Measurements from ENCODE around the gene PPBP.
"Not testable (repeated sequence)": the region's sequence is repeated elsewhere in the genome, so short reads cannot be mapped to it uniquely, and the experiment has no call there.

PPBP gene

DNA sequence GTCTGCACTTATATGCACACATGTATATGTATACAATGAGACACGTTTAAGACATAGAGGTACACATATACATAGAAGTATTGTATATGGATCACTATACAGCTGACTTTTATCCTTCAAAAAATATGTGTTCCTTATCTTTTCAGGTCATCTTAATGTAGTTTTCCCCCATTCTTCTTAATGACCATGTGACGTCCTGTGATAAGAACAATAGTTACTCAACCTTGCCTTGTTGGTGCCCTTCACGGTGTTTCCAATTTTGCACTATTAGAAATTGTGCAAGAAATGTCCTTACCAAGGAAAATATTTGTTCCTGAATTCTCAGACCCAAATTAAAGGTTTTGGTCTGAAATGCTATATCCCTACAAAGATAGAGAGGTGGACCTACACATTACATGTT is 1.0 kb upstream of the PPBP start:
- no peak for DNase-seq (ENCODE audit: low read depth)
- TF ChIP-seq, protein P1, sequence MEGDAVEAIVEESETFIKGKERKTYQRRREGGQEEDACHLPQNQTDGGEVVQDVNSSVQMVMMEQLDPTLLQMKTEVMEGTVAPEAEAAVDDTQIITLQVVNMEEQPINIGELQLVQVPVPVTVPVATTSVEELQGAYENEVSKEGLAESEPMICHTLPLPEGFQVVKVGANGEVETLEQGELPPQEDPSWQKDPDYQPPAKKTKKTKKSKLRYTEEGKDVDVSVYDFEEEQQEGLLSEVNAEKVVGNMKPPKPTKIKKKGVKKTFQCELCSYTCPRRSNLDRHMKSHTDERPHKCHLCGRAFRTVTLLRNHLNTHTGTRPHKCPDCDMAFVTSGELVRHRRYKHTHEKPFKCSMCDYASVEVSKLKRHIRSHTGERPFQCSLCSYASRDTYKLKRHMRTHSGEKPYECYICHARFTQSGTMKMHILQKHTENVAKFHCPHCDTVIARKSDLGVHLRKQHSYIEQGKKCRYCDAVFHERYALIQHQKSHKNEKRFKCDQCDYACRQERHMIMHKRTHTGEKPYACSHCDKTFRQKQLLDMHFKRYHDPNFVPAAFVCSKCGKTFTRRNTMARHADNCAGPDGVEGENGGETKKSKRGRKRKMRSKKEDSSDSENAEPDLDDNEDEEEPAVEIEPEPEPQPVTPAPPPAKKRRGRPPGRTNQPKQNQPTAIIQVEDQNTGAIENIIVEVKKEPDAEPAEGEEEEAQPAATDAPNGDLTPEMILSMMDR (conservative IDR thresholded peaks at IDR 0.05; ENCODE audit: low read depth, low read length): no peak
- no peak overlapping the region for H3K4me3 ChIP-seq (ENCODE audit: low read depth, low read length)

- H3K4me3 ChIP-seq (ENCODE audit: low read depth, low read length): no peak overlapping the region
- no peak for DNase-seq (ENCODE audit: low read depth)
- TF ChIP-seq, protein P1 (conservative IDR thresholded peaks at IDR 0.05; ENCODE audit: low read depth, low read length): no peak
Observed at GRCh38 chr4:73985528-73985852, 2.5 kb downstream of the PPBP start.

- H3K4me3 ChIP-seq (ENCODE audit: low read depth, low read length): no peak overlapping the region
- DNase-seq (ENCODE audit: low read depth): no peak
- TF ChIP-seq, protein P1 (conservative IDR thresholded peaks at IDR 0.05; ENCODE audit: low read depth, low read length): no peak
Observed at GRCh38 chr4:73984736-73985527, 3.1 kb downstream of the PPBP start.

DNA sequence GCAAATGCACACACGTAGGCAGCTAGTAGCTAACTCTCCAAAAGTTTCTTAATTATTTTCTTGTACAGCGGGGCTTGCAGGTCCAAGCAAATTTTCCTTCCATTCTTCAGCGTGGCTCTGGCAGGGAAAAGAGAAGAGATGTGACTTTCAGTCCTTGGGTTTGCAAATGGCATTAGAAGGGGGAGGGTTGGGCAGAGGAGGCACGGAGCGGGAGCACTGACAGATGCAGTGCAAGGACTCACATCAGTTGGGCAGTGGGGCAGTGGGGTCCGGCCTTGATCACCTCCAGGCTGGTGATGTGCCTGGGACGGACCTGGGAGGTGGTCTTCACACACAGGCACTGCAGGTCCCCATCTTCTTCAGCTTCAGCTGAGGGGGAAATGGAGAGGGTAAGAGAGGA is 6.8 kb downstream of the PPBP start:
- H3K4me3 ChIP-seq (ENCODE audit: low read depth, low read length); DNase-seq (ENCODE audit: low read depth): not testable (repeated sequence)

DNA sequence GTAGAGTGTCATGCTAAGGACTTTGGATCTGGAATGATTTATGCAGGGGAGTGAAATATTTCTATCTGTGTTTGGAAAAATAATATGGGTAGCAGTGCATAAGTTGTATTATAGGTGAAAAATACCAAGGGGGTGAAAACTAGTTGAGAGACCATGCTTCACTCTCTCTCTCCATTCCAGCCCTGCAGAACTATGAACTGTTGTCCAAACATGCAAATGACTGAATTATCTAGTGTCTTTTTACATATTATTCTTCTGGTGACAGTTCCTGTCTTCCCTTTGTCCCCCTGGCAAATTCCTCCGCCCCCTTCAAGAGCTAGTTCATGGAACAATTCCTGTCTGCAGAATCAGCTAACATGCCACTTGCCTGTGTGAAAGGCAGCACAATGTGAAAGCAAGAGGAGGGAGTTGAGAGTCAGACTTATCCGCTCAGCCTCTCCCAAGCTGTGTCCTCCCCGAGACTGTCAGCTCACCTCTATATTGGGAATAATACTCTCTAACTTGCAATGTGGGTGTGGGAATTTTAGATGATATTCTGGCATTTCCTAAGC is 8.5 kb downstream of the PPBP start:
- DNase-seq (ENCODE audit: low read depth): no peak
- H3K4me3 ChIP-seq (ENCODE audit: low read depth, low read length): no peak overlapping the region
- TF ChIP-seq, protein P1 (conservative IDR thresholded peaks at IDR 0.05; ENCODE audit: low read depth, low read length): no peak

DNA sequence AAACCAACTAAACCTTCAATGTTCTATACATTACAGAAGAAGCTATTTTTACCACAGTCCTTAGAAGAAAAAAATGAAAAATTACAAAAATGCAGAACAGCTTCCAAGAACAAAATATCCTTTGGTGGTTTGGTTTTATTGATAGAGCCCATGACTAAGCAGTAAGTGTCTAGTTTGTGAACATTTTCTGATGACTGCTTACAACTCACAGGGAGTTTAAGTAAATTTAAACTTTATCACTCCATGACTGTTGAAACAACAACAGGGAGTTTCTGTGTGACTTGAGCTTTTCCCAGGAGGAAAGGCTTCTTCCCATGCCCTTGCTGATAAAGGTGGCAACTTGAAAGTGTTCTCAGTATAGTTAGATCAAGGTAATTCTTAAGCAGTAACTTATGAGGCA is 9.1 kb downstream of the PPBP start:
- DNase-seq (ENCODE audit: low read depth): peak; percentile 92
- H3K4me3 ChIP-seq (ENCODE audit: low read depth, low read length): no peak overlapping the region
- TF ChIP-seq, protein P1 (conservative IDR thresholded peaks at IDR 0.05; ENCODE audit: low read depth, low read length): no peak

DNA sequence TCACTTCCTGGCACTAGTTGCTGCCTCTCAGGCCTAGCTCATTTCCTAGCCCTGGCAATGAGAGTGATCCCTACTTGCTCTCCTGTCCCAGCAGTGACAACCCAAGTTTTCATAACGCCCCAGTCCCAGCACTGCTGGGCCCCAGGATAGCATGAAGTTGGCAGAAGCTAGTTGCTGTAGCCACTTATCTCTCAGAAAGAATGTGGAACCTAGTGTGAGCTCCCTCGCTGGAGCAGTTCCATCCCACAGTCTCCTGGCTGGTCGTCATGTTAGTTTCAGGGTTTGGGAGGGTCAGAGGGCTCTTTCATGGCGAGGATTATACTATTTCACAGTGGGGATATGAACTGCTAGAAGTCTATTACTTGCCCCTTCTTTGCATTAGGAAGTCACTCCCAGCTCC is 11.3 kb downstream of the PPBP start:
- no peak overlapping the region for H3K4me3 ChIP-seq (ENCODE audit: low read depth, low read length)
- TF ChIP-seq, protein P1 (conservative IDR thresholded peaks at IDR 0.05; ENCODE audit: low read depth, low read length): no peak
- DNase-seq (ENCODE audit: low read depth): peak; percentile 84

Measured in choroid plexus epithelial cell (primary cell).